Naive thymus-derived CD4-positive, alpha-beta T cell (primary cell): ENCODE measurements around the gene NUP153. TPM values are rescaled to one million over a fixed set of nuclear protein-coding genes. Genes with fewer than 3 reads are reported as not detected.
"Not testable (repeated sequence)": the region's sequence is repeated elsewhere in the genome, so short reads cannot be mapped to it uniquely, and the experiment has no call there.

Source experiments
- ATAC-seq: fragments of 150-1000 bp; cut with Tn5 transposase; 2 replicates; pipeline ENCODE4 v1.10.0; 2021; ENCODE audit warnings: mild to moderate bottlenecking, moderate library complexity
- CTCF ChIA-PET: fragments of 350-600 bp; sonication (Branson Sonifier 250); formaldehyde crosslinking; loops from one replicate; lab custom pipeline; 2021; ENCODE audit warnings: antibody characterized with exemption; lab: Charles Lee
- POLR2A ChIA-PET: fragments of 350-600 bp; sonication (Branson Sonifier 250); formaldehyde crosslinking; loops from one replicate; lab custom pipeline; 2021; ENCODE audit warnings: antibody characterized with exemption, inconsistent platforms; lab: Charles Lee
- DNase-seq, 9 donors: peaks; one replicate each; pipeline versions ENCODE4 v3.0.0 to v3.0.0-alpha.2; 2020 to 2022; ENCODE audit warnings: mixed read lengths in 1 of 9
- H3K27ac ChIP-seq: one replicate; pipeline ENCODE4 v1.7.0; 2013; ENCODE audit warnings: mild to moderate bottlenecking, low read depth, low read length, moderate library complexity
- H3K27me3 ChIP-seq, 2 donors: one replicate each; pipeline ENCODE4 v1.7.0; 2013; ENCODE audit warnings: low read length in 2 of 2, mild to moderate bottlenecking in 2 of 2, moderate library complexity in 2 of 2; ENCODE audit not compliant: control insufficient read depth in 2 of 2, insufficient read depth in 2 of 2
- H3K36me3 ChIP-seq, 3 experiments: 1 replicate in 2 of 3; 2 replicates in 1 of 3; pipeline ENCODE4 v1.7.0; 2013; ENCODE audit warnings: low read length in 3 of 3, mild to moderate bottlenecking in 3 of 3, moderate library complexity in 1 of 3; ENCODE audit not compliant: insufficient read depth in 3 of 3, control insufficient read depth in 2 of 3
- H3K4me1 ChIP-seq, 2 donors: one replicate each; pipeline ENCODE4 v1.7.0; 2013; ENCODE audit warnings: low read length in 2 of 2, mild to moderate bottlenecking in 2 of 2, moderate library complexity in 1 of 2; ENCODE audit not compliant: control insufficient read depth in 2 of 2, insufficient read depth in 2 of 2
- H3K4me3 ChIP-seq: 2 replicates; pipeline ENCODE4 v1.7.0; 2013; ENCODE audit warnings: mild to moderate bottlenecking, low read length
- H3K9me3 ChIP-seq, 3 experiments: 1 replicate in 2 of 3; 2 replicates in 1 of 3; pipeline ENCODE4 v1.7.0; 2013; ENCODE audit warnings: low read length in 3 of 3; ENCODE audit not compliant: control insufficient read depth in 2 of 3
- H3K27ac Mint-ChIP-seq, 9 donors: one replicate each; pipeline ENCODE4 v1.8.0; 2020 to 2022; ENCODE audit warnings: mixed read lengths in 9 of 9, mild to moderate bottlenecking in 8 of 9, moderate library complexity in 5 of 9, inconsistent platforms in 2 of 9
- H3K27me3 Mint-ChIP-seq, 5 donors: one replicate each; pipeline ENCODE4 v1.8.0; 2021 to 2022; ENCODE audit warnings: mixed read lengths in 5 of 5, mild to moderate bottlenecking in 1 of 5
- H3K36me3 Mint-ChIP-seq, 5 donors: one replicate each; pipeline ENCODE4 v1.8.0; 2020 to 2022; ENCODE audit warnings: mixed read lengths in 5 of 5, mild to moderate bottlenecking in 3 of 5, inconsistent platforms in 1 of 5
- H3K4me1 Mint-ChIP-seq, 7 donors: one replicate each; pipeline ENCODE4 v1.8.0; 2020 to 2022; ENCODE audit warnings: mixed read lengths in 7 of 7, mild to moderate bottlenecking in 3 of 7, inconsistent platforms in 1 of 7
- H3K4me3 Mint-ChIP-seq, 10 donors: one replicate each; pipeline ENCODE4 v1.8.0; 2020 to 2022; ENCODE audit warnings: mild to moderate bottlenecking in 10 of 10, mixed read lengths in 10 of 10, moderate library complexity in 6 of 10, inconsistent platforms in 2 of 10
- H3K9me3 Mint-ChIP-seq, 11 donors: one replicate each; pipeline ENCODE4 v1.8.0; 2020 to 2022; ENCODE audit warnings: mixed read lengths in 11 of 11, mild to moderate bottlenecking in 4 of 11, inconsistent platforms in 1 of 11, moderate library complexity in 1 of 11
- intact Hi-C, 2 donors: fragments of 100-400 bp; cut with micrococcal nuclease; formaldehyde crosslinking; loops; one replicate each; pipeline ENCODE4 v1.15.1; 2023
- polyA plus RNA-seq, 2 donors: library from polyadenylated mRNA; unstranded; fragments of 300-500 nt; fragmentation: Illumina TruSeq; gene quantifications; one replicate each; pipeline ENCODE4 v1.2.3, GENCODE V29; 2021
- total RNA-seq, 6 experiments: library from RNA in 5 of 6; stranded (reverse) in 5 of 6; gene quantifications; 1 replicate in 5 of 6; 2 replicates in 1 of 6; pipeline ENCODE4 v1.2.3 and lab custom pipeline; 2021 to 2026

The NUP153 gene
- total and polyA plus RNA-seq, 7 experiments from 2014 or later: 2.5 to 90.9 (median 48.7) TPM

DNA sequence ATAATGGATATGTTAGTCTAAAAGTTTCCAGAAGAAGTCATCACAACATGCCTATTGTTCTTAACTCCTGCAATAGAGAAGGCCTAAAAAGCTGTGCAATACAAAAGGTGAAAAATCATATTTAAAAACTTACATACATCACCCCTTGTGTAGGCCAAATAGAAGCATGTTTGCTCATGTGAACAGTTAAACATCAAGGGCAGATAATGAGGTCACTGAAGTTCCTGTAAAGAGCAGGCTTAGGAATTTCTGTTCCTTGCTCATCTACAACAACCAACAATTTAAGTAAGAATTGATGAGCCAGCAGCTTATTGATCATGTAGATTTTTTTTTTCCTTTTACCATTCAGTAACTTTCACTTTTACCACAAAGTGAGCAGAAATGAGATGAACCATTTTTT, 7.5 kb upstream of the NUP153 start:
- Histone ChIP-seq H3K27ac (no peak overlapping the region), H3K4me3 (no peak overlapping the region), H3K4me1 (no peaks in the 10 kb centered on the region), H3K27me3 (no peaks in the 10 kb centered on the region), H3K36me3 (no peaks in the 10 kb centered on the region), H3K9me3 (no peaks in the 10 kb centered on the region)
- ATAC-seq (no peak), DNase-seq (no peak)
- intact Hi-C loops: no loop called here
- H3K27ac Mint-ChIP-seq: no peak overlapping the region
- peaks cover 0 to 20% (median 0%) of the 10 kb centered on the region in 7 donors for H3K4me1 Mint-ChIP-seq
- H3K27me3 Mint-ChIP-seq: peaks cover 0 to 7% (median 0%) of the 10 kb centered on the region in 5 donors
- ChIA-PET POLR2A (no interaction called here), CTCF (no interaction called here)
- no peaks in the 10 kb centered on the region for H3K9me3 Mint-ChIP-seq
- peaks cover 0 to 4% (median 0%) of the 10 kb centered on the region in 5 donors for H3K36me3 Mint-ChIP-seq
- peak overlapping the region in 1 of 10 donors; percentile 34 for H3K4me3 Mint-ChIP-seq

DNA sequence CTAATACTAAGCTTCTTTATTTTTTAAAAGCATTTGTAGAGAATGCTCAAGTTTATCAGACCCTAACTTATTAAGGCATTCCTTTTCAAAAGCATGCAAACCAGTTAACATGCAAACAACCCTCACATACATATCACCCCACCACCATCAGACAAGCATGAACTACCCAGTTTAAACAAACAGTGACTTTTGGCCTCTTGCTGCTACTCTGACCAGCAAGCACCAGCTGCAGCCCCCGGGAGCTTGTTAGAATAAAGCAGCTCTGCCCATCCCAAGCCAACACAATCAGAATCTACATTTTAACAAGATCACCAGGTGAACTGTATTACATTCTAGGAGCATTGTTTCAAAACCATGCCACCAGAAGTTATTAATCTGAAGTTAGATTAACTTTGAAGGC, 5.9 kb upstream of the NUP153 start:
- Histone ChIP-seq H3K27ac (no peak overlapping the region), H3K9me3 (no peaks in the 10 kb centered on the region), H3K4me1 (peaks cover 0 to under 1% of the 10 kb centered on the region in 2 donors), H3K36me3 (no peaks in the 10 kb centered on the region), H3K4me3 (no peak overlapping the region), H3K27me3 (no peaks in the 10 kb centered on the region)
- Mint-ChIP-seq H3K4me1 (peaks cover 0 to 21% (median 3%) of the 10 kb centered on the region in 7 donors), H3K27ac (no peak overlapping the region), H3K27me3 (peaks cover 0 to 5% (median 0%) of the 10 kb centered on the region in 5 donors), H3K9me3 (no peaks in the 10 kb centered on the region), H3K4me3 (no peak overlapping the region), H3K36me3 (peaks cover 0 to 11% (median 0%) of the 10 kb centered on the region in 5 donors)
- ChIA-PET CTCF (no interaction called here), POLR2A (no interaction called here)
- intact Hi-C loops: no loop called here
- DNase-seq (no peak), ATAC-seq (no peak)

DNA sequence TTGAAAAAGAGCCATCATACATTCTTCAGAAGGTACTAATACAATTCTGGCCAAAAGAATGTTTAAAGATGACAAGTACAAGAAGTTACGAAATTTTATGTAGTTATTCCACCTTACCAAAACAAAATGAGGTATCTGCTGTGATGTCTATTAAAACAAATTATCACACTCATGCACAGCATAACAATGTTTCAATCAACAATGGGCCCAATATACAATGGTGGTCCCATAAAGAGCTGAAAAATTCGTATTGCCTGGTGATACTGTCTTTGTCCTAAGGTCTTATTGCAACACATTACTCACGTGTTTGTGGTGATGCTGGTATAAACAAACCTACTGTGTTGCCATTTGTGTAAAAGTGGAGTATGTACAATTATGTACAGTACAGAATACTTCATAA, 3.6 kb upstream of the NUP153 start:
- H3K4me3 ChIP-seq: no peak overlapping the region
- no peak overlapping the region for H3K27ac ChIP-seq
- peaks cover 0 to 2% (median 0%) of the 10 kb centered on the region in 5 donors for H3K27me3 Mint-ChIP-seq
- no peaks in the 10 kb centered on the region for H3K9me3 ChIP-seq
- no peak for DNase-seq
- H3K9me3 Mint-ChIP-seq: peaks cover 0 to 3% (median 0%) of the 10 kb centered on the region in 11 donors
- intact Hi-C loops: no loop called here
- peaks cover 5 to 34% (median 16%) of the 10 kb centered on the region in 7 donors for H3K4me1 Mint-ChIP-seq
- peaks cover 0 to 7% (median 0%) of the 10 kb centered on the region in 3 experiments for H3K36me3 ChIP-seq
- CTCF ChIA-PET: no interaction called here
- no peaks in the 10 kb centered on the region for H3K27me3 ChIP-seq
- no peak overlapping the region for H3K27ac Mint-ChIP-seq
- peaks cover 0 to 5% of the 10 kb centered on the region in 2 donors for H3K4me1 ChIP-seq
- no peak for ATAC-seq
- POLR2A ChIA-PET: no interaction called here
- H3K36me3 Mint-ChIP-seq: peaks cover 0 to 15% (median 0%) of the 10 kb centered on the region in 5 donors
- no peak overlapping the region for H3K4me3 Mint-ChIP-seq

DNA sequence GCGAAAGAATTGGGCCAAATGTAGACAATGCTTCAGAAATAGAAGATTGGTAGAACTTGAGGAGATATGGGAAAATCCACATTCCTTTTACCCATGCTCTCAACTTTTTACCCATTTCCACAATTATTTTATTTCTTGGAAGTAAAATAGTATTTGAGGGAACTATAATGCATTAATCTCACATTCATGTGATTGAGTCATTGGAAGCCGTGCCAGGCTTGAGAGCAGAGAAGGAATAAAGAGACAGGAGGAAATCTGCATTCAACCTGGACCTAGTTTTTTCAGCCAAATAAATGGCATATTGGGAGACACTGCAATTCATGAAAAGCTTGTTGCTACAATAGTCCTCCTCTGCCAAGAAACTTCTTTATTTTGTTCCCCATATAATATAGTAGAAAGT, 2.8 kb upstream of the NUP153 start:
- ChIA-PET POLR2A (no interaction called here), CTCF (interaction anchor here (0.5 kb wide), 1 partner anchor 68 kb away, joined by 3 read pairs; no protein-coding TSS in a partner anchor)
- Mint-ChIP-seq H3K9me3 (peaks cover 0 to 3% (median 0%) of the 10 kb centered on the region in 11 donors), H3K4me3 (no peak overlapping the region), H3K4me1 (peaks cover under 1 to 28% (median 17%) of the 10 kb centered on the region in 7 donors), H3K36me3 (peaks cover 0 to 14% (median 0%) of the 10 kb centered on the region in 5 donors), H3K27ac (no peak overlapping the region), H3K27me3 (peaks cover 0 to 2% (median 0%) of the 10 kb centered on the region in 5 donors)
- Histone ChIP-seq H3K36me3 (peaks cover 0 to 7% (median 0%) of the 10 kb centered on the region in 3 experiments), H3K27ac (no peak overlapping the region), H3K9me3 (no peaks in the 10 kb centered on the region), H3K4me1 (peaks cover 3 to 10% of the 10 kb centered on the region in 2 donors), H3K4me3 (no peak overlapping the region), H3K27me3 (no peaks in the 10 kb centered on the region)
- ATAC-seq: no peak
- no peak for DNase-seq
- intact Hi-C loops: loop anchor here (5.0 to 10.0 kb wide), 7 partner anchors 37 to 1575 kb away; partner anchors contain the start of genes ATXN1 (in 1 of the 2) and RNF144B (in 1 of the 2)

DNA sequence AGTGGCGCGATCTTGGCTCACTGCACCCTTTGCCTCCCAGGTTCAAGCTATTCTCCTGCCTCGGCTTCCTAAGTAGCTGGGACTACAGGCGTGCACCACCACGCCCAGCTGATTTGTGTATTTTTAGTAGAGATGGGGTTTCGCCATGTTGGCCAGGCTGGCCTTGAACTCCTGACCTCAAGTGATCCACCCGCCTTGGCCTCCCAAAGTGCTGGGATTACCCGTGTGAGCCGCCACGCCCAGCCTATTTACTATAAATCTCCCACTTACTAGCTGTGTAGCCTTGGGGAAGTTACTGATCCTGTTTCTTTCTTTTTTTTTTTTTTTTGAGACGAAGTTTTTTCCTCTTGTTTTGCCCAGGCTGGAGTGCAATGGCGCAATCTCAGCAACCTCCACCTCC, 1.3 kb upstream of the NUP153 start:
- POLR2A ChIA-PET: interaction anchor here (2.1 to 2.6 kb wide), 2 partner anchors 108 to 448 kb away, joined by 9 to 44 read pairs; partner anchors contain the start of genes FAM8A1, KDM1B and TPMT
- H3K27ac Mint-ChIP-seq, ATAC-seq: not testable (repeated sequence)

DNA sequence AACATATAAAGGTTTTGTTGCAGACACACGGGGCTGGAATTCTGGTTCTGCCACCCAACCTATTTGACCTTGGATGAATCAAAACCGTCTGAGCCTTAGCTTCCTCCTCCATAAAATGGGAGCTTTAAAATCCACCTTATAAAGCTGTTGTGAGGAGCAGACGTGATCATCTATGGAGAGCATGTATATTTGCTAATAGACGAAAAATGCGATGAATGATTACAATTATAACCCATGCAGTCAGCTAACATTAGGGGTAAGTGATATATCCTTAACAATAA, 586 bp upstream of the NUP153 start:
- Histone ChIP-seq H3K36me3 (peaks cover 0 to 7% (median 0%) of the 10 kb centered on the region in 3 experiments), H3K9me3 (no peaks in the 10 kb centered on the region), H3K27ac (peak overlapping the region; percentile 100), H3K4me1 (peaks cover 19 to 22% of the 10 kb centered on the region in 2 donors), H3K4me3 (peak overlapping the region; percentile 94), H3K27me3 (no peaks in the 10 kb centered on the region)
- ChIA-PET CTCF (interaction anchor here (0.6 to 1.5 kb wide), 5 partner anchors 8 to 123 kb away, joined by 3 to 5 read pairs (median 3); partner anchors contain the start of gene FAM8A1), POLR2A (interaction anchor here (1.3 to 2.6 kb wide), 5 partner anchors 12 to 449 kb away, joined by 3 to 44 read pairs (median 4); partner anchors contain the start of genes FAM8A1, KDM1B and TPMT)
- DNase-seq (no peak), ATAC-seq (no peak)
- H3K27me3 Mint-ChIP-seq: peaks cover 0 to 2% (median 0%) of the 10 kb centered on the region in 5 donors
- intact Hi-C loops: loop anchor here (2.0 to 10.0 kb wide), 8 partner anchors 35 to 1573 kb away; partner anchors contain the start of genes ATXN1 (in 1 of the 2) and RNF144B (in 1 of the 2)
- H3K9me3 Mint-ChIP-seq: peaks cover 0 to 3% (median 0%) of the 10 kb centered on the region in 11 donors
- peak overlapping the region; percentile 92 to 98 (median 95) for H3K27ac Mint-ChIP-seq
- peak overlapping the region; percentile 86 to 97 (median 94) for H3K4me3 Mint-ChIP-seq
- H3K4me1 Mint-ChIP-seq: peaks cover 8 to 47% (median 32%) of the 10 kb centered on the region in 7 donors
- peaks cover 0 to 21% (median 0%) of the 10 kb centered on the region in 5 donors for H3K36me3 Mint-ChIP-seq

More for the DNA sequence above, 1.3 kb upstream of the NUP153 start:
- H3K27me3 Mint-ChIP-seq, H3K27me3 ChIP-seq, H3K4me3 ChIP-seq, H3K27ac ChIP-seq, H3K9me3 ChIP-seq, H3K9me3 Mint-ChIP-seq, DNase-seq, H3K36me3 ChIP-seq: not testable (repeated sequence)
- intact Hi-C loops: loop anchor here (5.0 to 10.0 kb wide), 7 partner anchors 36 to 1573 kb away; partner anchors contain the start of genes ATXN1 (in 1 of the 2) and RNF144B (in 1 of the 2)
- Mint-ChIP-seq H3K36me3 (peaks cover 0 to 21% (median 0%) of the 10 kb centered on the region in 5 donors), H3K4me3 (peak overlapping the region in 1 of 10 donors; percentile 17), H3K4me1 (peaks cover 6 to 40% (median 27%) of the 10 kb centered on the region in 7 donors)
- CTCF ChIA-PET: interaction anchor here (1.2 kb wide), 1 partner anchor 124 kb away, joined by 3 read pairs; no protein-coding TSS in a partner anchor
- peaks cover 13 to 17% of the 10 kb centered on the region in 2 donors for H3K4me1 ChIP-seq
